Esophagus muscularis mucosa (tissue), 4 donors: ENCODE data around the gene GJB4. TPM values are rescaled to one million over a fixed set of nuclear protein-coding genes. Genes with fewer than 3 reads are reported as not detected.

Experiments
- DNase-seq: peaks from one replicate; pipeline ENCODE4 v3.0.0-alpha.2; 2017; ENCODE audit errors: extremely low spot score
- H3K27ac ChIP-seq, 4 donors: fragments of 200-600 bp; sonication (generic); replicated peaks in 1 of 4; 1 replicate in 3 of 4; 2 replicates in 1 of 4; pipeline ENCODE4 v1.5.1; 2016 to 2019; ENCODE audit warnings: mild to moderate bottlenecking in 1 of 4
- H3K27me3 ChIP-seq, 4 donors: fragments of 200-600 bp; sonication (generic); one replicate each; pipeline versions ENCODE4 v1.5.1 to v1.6.0; 2016 to 2019
- H3K36me3 ChIP-seq, 4 donors: fragments of 200-600 bp; sonication (generic); one replicate each; pipeline ENCODE4 v1.5.1; 2016 to 2019
- H3K4me1 ChIP-seq, 4 donors: fragments of 200-600 bp; sonication (generic); one replicate each; pipeline ENCODE4 v1.5.1; 2016 to 2019
- H3K4me3 ChIP-seq, 4 donors: fragments of 200-600 bp; sonication (generic); 1 replicate in 2 of 4; 2 replicates in 2 of 4; pipeline ENCODE4 v1.5.1; 2016 to 2019; ENCODE audit warnings: mild to moderate bottlenecking in 4 of 4, moderate library complexity in 1 of 4
- H3K9me3 ChIP-seq, 4 donors: fragments of 200-600 bp; sonication (generic); 1 replicate in 3 of 4; 2 replicates in 1 of 4; pipeline ENCODE4 v1.5.1; 2016 to 2019
- EP300 ChIP-seq: sonication (generic); formaldehyde crosslinking; IDR thresholded peaks from one replicate; pipeline ENCODE4 v1.6.1; 2017; ENCODE audit warnings: antibody characterized with exemption
- POLR2A ChIP-seq: fragments of 450-650 bp; IDR thresholded peaks from one replicate; pipeline ENCODE4 v1.6.1; 2017; ENCODE audit warnings: antibody characterized with exemption, moderate library complexity, mild to moderate bottlenecking, low read depth
- POLR2AphosphoS5 ChIP-seq, 2 donors: sonication (generic); formaldehyde crosslinking; IDR thresholded peaks; one replicate each; pipeline ENCODE4 v1.6.1; 2017; ENCODE audit warnings: antibody characterized with exemption in 2 of 2
- WGBS: methylation state at CpG from one replicate; pipeline ENCODE4 v1.1.5; 2018; 5-methylcytosine and 5-hydroxymethylcytosine counted together
- intact Hi-C: fragments of 100-400 bp; cut with DNase I; formaldehyde crosslinking; loops from one replicate; pipeline ENCODE4 v1.15.1; 2023
- total RNA-seq, 4 donors: library from RNA; depleted of rRNA; stranded (reverse); fragments of >200 nt; gene quantifications; one replicate each; pipeline versions ENCODE4 v1.1.0 to v1.2.1, GENCODE V29; 2016
- TF ChIP-seq, protein P1 (sequence below), 3 experiments: fragments of 200-600 bp in 2 of 3; fragments of 450-650 bp in 1 of 3; sonication (generic) in 2 of 3; IDR thresholded peaks; one replicate each; pipeline ENCODE4 v1.5.1; 2017 to 2019; ENCODE audit warnings: antibody characterized with exemption in 3 of 3, mild to moderate bottlenecking in 2 of 3, moderate library complexity in 1 of 3

The GJB4 gene
- total RNA-seq, 4 donors from 2014 or later: not detected

DNA sequence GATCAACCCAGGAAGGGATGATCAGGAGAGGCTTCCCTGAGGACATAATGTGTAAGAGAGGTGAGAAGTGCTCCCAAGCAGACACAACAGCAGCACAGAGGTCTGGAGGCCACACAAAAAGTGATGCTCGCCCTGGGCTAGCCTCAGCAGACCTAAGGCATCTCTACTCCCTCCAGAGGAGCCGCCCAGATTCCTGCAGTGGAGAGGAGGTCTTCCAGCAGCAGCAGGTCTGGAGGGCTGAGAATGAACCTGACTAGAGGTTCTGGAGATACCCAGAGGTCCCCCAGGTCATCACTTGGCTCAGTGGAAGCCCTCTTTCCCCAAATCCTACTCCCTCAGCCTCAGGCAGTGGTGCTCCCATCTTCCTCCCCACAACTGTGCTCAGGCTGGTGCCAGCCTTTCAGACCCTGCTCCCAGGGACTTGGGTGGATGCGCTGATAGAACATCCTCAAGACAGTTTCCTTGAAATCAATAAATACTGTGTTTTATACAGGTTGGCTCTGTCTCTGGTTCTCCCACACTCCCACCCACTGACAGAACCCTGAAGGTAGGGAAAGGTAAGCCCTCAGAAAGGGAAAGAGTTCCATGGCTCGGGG lies 26.4 kb downstream of the GJB4 start:
- Histone ChIP-seq H3K27me3 (peaks cover 0 to 36% (median 18%) of the 10 kb centered on the region in 4 donors), H3K9me3 (peaks cover 0 to 6% (median 0%) of the 10 kb centered on the region in 4 donors), H3K4me1 (peaks cover 11 to 18% (median 15%) of the 10 kb centered on the region in 4 donors), H3K36me3 (no peaks in the 10 kb centered on the region), H3K27ac (no peak overlapping the region), H3K4me3 (no peak overlapping the region)
- no peak for DNase-seq
- TF ChIP-seq POLR2AphosphoS5 (IDR thresholded peaks at IDR 0.05): no peak
- TF ChIP-seq POLR2A: no peak
- no peak for TF ChIP-seq EP300
- TF ChIP-seq, protein P1, sequence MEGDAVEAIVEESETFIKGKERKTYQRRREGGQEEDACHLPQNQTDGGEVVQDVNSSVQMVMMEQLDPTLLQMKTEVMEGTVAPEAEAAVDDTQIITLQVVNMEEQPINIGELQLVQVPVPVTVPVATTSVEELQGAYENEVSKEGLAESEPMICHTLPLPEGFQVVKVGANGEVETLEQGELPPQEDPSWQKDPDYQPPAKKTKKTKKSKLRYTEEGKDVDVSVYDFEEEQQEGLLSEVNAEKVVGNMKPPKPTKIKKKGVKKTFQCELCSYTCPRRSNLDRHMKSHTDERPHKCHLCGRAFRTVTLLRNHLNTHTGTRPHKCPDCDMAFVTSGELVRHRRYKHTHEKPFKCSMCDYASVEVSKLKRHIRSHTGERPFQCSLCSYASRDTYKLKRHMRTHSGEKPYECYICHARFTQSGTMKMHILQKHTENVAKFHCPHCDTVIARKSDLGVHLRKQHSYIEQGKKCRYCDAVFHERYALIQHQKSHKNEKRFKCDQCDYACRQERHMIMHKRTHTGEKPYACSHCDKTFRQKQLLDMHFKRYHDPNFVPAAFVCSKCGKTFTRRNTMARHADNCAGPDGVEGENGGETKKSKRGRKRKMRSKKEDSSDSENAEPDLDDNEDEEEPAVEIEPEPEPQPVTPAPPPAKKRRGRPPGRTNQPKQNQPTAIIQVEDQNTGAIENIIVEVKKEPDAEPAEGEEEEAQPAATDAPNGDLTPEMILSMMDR (IDR thresholded peaks at IDR 0.05): no peak
- intact Hi-C loops: loop anchor here (5.0 kb wide), 2 partner anchors 66 to 81 kb away; no protein-coding TSS in a partner anchor
- 58% methylated on average over 3 of the region's 4 CpGs for WGBS

DNA sequence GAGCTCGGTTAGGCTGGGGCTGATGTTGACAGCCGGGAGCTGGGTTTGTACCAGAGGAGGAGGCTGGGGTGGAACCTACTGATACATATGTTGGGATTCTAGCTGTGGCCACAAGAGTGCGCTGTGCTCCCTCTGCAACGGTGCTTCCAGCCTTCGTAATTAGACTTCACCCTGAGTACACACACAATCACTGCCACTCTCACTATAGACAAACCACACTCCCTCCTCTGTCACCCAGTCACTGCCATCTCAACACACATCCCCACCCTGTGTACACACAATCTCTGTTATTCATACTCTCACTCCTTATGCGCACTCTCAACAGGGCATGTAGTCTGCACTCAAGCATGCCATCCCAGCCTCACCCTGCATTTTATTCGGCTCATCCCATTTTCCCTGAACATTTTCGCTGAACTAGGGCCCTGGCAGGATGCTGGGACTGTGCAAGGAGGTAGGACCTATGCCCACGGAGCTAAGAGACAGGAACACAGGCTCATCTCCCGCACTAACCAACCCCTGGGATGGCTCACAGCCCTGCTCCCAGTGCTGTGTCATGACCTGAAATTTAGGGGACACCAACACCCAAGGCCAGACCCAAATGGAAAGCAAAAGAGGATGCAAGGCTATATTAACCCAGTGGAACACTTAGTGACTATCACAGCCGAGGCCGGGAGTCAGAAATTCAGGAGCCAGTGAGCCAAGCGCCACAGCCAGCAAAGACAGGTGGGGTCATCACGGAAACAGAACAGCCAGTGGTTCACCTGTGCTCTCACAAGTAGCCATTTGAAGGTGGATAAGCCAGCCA lies 27.2 kb downstream of the GJB4 start:
- intact Hi-C loops: loop anchor here (5.0 kb wide), 2 partner anchors 66 to 81 kb away; no protein-coding TSS in a partner anchor
- H3K36me3 ChIP-seq: no peaks in the 10 kb centered on the region
- peaks cover 0 to 33% (median 11%) of the 10 kb centered on the region in 4 donors for H3K27me3 ChIP-seq
- H3K4me1 ChIP-seq: peaks cover 4 to 10% (median 8%) of the 10 kb centered on the region in 4 donors
- WGBS: 57% methylated on average over 14 of the region's 14 CpGs
- peaks cover 0 to 6% (median 0%) of the 10 kb centered on the region in 4 donors for H3K9me3 ChIP-seq
- no peak overlapping the region for H3K27ac ChIP-seq
- TF ChIP-seq, protein P1 (IDR thresholded peaks at IDR 0.05): peak; percentile 59 to 80 (median 63)
- TF ChIP-seq EP300 (no peak), POLR2A (no peak), POLR2AphosphoS5 (IDR thresholded peaks at IDR 0.05) (peak in 1 of 2 donors; percentile 17)
- no peak overlapping the region for H3K4me3 ChIP-seq
- DNase-seq: no peak

- 47% methylated on average over 7 of the region's 9 CpGs for WGBS
- H3K27me3 ChIP-seq: peaks cover 0 to 33% (median under 1%) of the 10 kb centered on the region in 4 donors
- H3K9me3 ChIP-seq: peaks cover 0 to 6% (median 0%) of the 10 kb centered on the region in 4 donors
- no peak overlapping the region for H3K27ac ChIP-seq
- H3K36me3 ChIP-seq: no peaks in the 10 kb centered on the region
- intact Hi-C loops: loop anchor here (5.0 kb wide), 2 partner anchors 65 to 80 kb away; no protein-coding TSS in a partner anchor
- peaks cover 8 to 10% (median 9%) of the 10 kb centered on the region in 4 donors for H3K4me1 ChIP-seq
- H3K4me3 ChIP-seq: no peak overlapping the region
- no peak for TF ChIP-seq EP300
- no peak for TF ChIP-seq POLR2A
- TF ChIP-seq, protein P1 (IDR thresholded peaks at IDR 0.05): peak in 1 of 3 experiments; percentile 20
- DNase-seq: no peak
Observed at GRCh38 chr1:34787461-34788420, 28.2 kb downstream of the GJB4 start.

DNA sequence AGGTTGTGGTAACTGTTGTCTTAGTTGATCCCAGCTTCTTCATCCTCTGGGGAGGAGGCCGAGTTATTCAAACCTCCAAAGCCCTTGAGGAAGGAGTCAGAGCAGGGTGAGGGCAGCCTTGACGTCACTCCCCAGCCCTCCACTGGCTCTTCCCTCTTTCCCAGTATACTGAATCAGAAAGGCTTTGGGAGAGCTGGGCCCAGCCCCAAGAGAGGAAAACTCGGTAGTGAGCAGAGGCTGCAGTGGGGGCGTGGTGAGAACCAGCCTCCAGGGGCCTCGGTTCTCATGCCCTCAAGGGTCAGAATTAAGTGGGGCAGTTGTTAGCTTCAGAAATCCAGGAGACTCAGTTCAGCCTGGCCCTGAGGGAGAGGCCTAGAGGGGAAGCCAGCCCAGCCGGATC lies 31.4 kb downstream of the GJB4 start:
- Histone ChIP-seq H3K27me3 (peaks cover 0 to 47% (median 4%) of the 10 kb centered on the region in 4 donors), H3K27ac (peak overlapping the region in 1 of 4 donors; percentile 18), H3K36me3 (peaks cover 0 to 21% (median 15%) of the 10 kb centered on the region in 4 donors), H3K4me3 (no peak overlapping the region), H3K9me3 (peaks cover 0 to 6% (median 0%) of the 10 kb centered on the region in 4 donors), H3K4me1 (peaks cover 8 to 17% (median 14%) of the 10 kb centered on the region in 4 donors)
- DNase-seq: no peak
- WGBS: 84% methylated on average over 6 of the region's 6 CpGs
- intact Hi-C loops: no loop called here
- TF ChIP-seq, protein P1 (IDR thresholded peaks at IDR 0.05): no peak
- TF ChIP-seq EP300: no peak
